ENCODE measurements around the gene FOXN1.
A peak's percentile ranks its signal among the peaks of the same experiment; 100 is the strongest.

The FOXN1 gene

DNA sequence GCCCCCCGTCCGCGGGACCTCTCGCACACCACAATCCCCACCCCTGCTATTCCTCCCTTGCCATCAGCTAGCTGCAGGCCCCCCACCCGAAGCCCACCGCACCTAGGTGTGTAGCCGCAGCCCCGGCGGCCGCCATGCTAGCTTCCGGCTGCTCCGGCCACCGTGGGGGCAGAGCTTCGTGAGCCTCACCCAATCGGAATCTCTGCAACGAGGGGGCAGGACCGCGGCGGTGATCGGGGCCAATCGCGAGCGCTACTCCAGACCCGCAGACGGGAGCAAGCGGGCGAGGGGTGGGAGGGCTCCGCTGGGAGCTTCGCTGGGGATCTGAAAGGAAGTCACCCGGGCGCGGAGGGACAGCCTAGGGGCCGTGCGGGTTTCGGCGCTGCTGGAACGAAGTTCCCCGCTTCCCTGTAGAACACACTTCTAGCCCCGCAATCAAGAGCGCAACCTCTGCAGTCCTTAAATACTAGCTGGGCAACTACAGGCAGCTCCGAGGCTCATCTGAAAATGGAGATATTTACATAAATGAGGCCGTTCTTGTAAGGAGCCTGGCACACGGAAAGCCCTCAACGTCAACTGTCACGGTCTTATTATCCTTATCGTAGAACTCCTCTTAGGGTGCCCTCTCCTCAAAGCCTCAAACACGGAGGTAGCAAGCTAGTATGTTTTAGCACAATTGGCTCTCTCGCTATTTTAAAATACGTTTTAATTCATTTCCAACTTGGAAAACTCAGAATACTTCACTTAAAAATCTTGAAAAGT is 65.4 kb downstream of the FOXN1 start, which contains the start of gene PIGS:
Gene PIGS, minus strand, starts transcription at position 164 of the 762 bp plus-strand sequence. Its CDS starts 28 bp downstream, at position 136.
- Histone ChIP-seq H3K9me3 (ENCODE audit: insufficient read depth, low read depth, low read length) (no peaks in the 10 kb centered on the region), H3K4me3 (ENCODE audit: low read length, poor library complexity, severe bottlenecking) (peak within 1 kb of the TSS; percentile 93), H4K20me1 (ENCODE audit: insufficient read depth, low read length, poor library complexity, severe bottlenecking) (peaks cover 11% of the 10 kb centered on the region), H3K4me1 (ENCODE audit: insufficient read depth, low read length, poor library complexity, severe bottlenecking) (peaks cover 45% of the 10 kb centered on the region), H3K9me2 (replicated peaks; ENCODE audit: low read depth, low read length) (no peaks in the 10 kb centered on the region), H3K27me3 (ENCODE audit: insufficient read depth, low read length, poor library complexity, severe bottlenecking) (no peaks in the 10 kb centered on the region), H3K79me2 (ENCODE audit: insufficient read depth, low read length) (peaks cover 46% of the 10 kb centered on the region), H3K36me3 (ENCODE audit: insufficient read depth, low read length) (no peaks in the 10 kb centered on the region; the same call in 1 of the 2 replicates), H3K4me2 (ENCODE audit: low read depth, low read length, poor library complexity, severe bottlenecking) (peak within 1 kb of the TSS; percentile 85), H3F3A (ENCODE audit: low read depth) (no peaks in the 10 kb centered on the region), H2AFZ (ENCODE audit: low read length) (peak within 1 kb of the TSS; percentile 94), H3K9ac (ENCODE audit: low read depth, low read length, poor library complexity, severe bottlenecking) (peak within 1 kb of the TSS; percentile 84)
- TF ChIP-seq EZH2phosphoT487 (IDR thresholded peaks at IDR 0.05; ENCODE audit: borderline replicate concordance) = no peak
- TF ChIP-seq, protein P1, sequence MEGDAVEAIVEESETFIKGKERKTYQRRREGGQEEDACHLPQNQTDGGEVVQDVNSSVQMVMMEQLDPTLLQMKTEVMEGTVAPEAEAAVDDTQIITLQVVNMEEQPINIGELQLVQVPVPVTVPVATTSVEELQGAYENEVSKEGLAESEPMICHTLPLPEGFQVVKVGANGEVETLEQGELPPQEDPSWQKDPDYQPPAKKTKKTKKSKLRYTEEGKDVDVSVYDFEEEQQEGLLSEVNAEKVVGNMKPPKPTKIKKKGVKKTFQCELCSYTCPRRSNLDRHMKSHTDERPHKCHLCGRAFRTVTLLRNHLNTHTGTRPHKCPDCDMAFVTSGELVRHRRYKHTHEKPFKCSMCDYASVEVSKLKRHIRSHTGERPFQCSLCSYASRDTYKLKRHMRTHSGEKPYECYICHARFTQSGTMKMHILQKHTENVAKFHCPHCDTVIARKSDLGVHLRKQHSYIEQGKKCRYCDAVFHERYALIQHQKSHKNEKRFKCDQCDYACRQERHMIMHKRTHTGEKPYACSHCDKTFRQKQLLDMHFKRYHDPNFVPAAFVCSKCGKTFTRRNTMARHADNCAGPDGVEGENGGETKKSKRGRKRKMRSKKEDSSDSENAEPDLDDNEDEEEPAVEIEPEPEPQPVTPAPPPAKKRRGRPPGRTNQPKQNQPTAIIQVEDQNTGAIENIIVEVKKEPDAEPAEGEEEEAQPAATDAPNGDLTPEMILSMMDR (conservative IDR thresholded peaks at IDR 0.05; ENCODE audit: low read length) = no peak

DNA sequence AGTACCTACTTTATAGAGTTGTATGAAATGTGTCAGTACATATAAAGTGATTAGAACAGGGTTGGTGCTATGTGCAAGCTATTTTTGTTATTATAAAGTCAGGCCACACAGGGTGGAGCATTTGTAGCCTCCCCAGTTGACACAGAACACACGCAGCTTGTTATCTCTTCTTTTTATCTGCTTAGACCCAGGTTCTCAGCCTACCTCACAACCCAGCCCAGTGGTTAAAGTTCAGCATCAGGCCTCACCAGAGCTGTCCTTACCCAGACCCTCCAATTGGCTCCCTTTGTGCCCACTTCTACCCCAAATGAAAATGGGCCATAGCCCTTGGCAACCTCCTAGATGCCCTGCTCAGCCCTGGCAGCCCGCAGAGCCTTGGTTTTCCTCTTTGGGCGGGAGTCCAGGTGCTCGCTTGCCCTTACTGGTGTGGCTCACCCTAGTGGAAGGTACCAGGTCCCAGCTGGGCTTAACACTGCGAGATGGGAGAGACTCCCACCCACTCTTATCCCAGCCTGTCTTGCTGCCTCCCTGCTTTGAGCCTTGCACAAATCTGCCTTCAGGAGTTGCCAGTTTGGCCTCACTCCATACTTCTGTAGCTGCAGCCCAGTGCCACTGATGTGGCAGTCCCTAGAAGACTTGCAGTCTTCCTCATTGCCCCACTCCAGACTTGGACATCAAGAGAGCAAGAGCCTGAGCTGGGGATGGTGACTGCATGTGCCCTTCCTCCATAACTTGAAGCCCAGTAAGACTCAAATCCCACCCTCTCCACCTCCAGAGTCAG is 66.3 kb downstream of the FOXN1 start:
- 0 out of 2 replicates have a peak overlapping the region, but pooled peaks have one; percentile 94 for H2AFZ ChIP-seq (ENCODE audit: low read length)
- H3K79me2 ChIP-seq (ENCODE audit: insufficient read depth, low read length) = peaks cover 37% of the 10 kb centered on the region
- H3K9me2 ChIP-seq (replicated peaks; ENCODE audit: low read depth, low read length) = no peaks in the 10 kb centered on the region
- peak overlapping the region; percentile 93 for H3K4me3 ChIP-seq (ENCODE audit: low read length, poor library complexity, severe bottlenecking)
- H3K36me3 ChIP-seq (ENCODE audit: insufficient read depth, low read length) = peaks cover 6% of the 10 kb centered on the region; the same call in 1 of the 2 replicates
- TF ChIP-seq, protein P1 (conservative IDR thresholded peaks at IDR 0.05; ENCODE audit: low read length) = no peak
- TF ChIP-seq EZH2phosphoT487 (IDR thresholded peaks at IDR 0.05; ENCODE audit: borderline replicate concordance) = no peak
- H3K27me3 ChIP-seq (ENCODE audit: insufficient read depth, low read length, poor library complexity, severe bottlenecking) = no peaks in the 10 kb centered on the region
- H3K9ac ChIP-seq (ENCODE audit: low read depth, low read length, poor library complexity, severe bottlenecking) = peak overlapping the region; percentile 84
- H3K9me3 ChIP-seq (ENCODE audit: insufficient read depth, low read depth, low read length) = no peaks in the 10 kb centered on the region
- H3K4me1 ChIP-seq (ENCODE audit: insufficient read depth, low read length, poor library complexity, severe bottlenecking) = peaks cover 36% of the 10 kb centered on the region
- peak overlapping the region; percentile 80 for H3K4me2 ChIP-seq (ENCODE audit: low read depth, low read length, poor library complexity, severe bottlenecking)
- no peaks in the 10 kb centered on the region for H3F3A ChIP-seq (ENCODE audit: low read depth)
- peaks cover 11% of the 10 kb centered on the region for H4K20me1 ChIP-seq (ENCODE audit: insufficient read depth, low read length, poor library complexity, severe bottlenecking)

DNA sequence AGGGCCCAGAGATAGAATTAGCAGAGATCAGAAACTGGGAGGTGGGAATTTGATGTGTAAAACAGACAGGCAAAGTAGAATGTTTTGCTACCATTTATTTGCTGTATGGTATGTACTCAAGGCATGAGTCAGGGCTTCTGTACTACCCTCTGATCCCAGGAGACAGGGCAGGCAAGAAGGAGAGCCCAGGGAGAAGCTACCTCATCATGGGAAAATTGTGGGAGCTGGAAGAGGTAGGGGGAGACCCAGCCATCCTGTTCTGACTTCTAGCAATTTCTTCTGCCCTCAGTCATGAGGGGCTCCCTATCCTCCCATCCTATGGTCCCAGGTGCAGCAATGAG is 66.9 kb downstream of the FOXN1 start:
- peaks cover 31% of the 10 kb centered on the region for H3K4me1 ChIP-seq (ENCODE audit: insufficient read depth, low read length, poor library complexity, severe bottlenecking)
- no peaks in the 10 kb centered on the region for H3K27me3 ChIP-seq (ENCODE audit: insufficient read depth, low read length, poor library complexity, severe bottlenecking)
- TF ChIP-seq, protein P1 (conservative IDR thresholded peaks at IDR 0.05; ENCODE audit: low read length) = no peak
- no peak for TF ChIP-seq EZH2phosphoT487 (IDR thresholded peaks at IDR 0.05; ENCODE audit: borderline replicate concordance)

More for the DNA sequence above, 66.9 kb downstream of the FOXN1 start:
- Histone ChIP-seq H3K79me2 (ENCODE audit: insufficient read depth, low read length) (peaks cover 31% of the 10 kb centered on the region), H3F3A (ENCODE audit: low read depth) (no peaks in the 10 kb centered on the region), H3K36me3 (ENCODE audit: insufficient read depth, low read length) (peaks cover 12% of the 10 kb centered on the region; the same call in 1 of the 2 replicates), H3K9me3 (ENCODE audit: insufficient read depth, low read depth, low read length) (no peaks in the 10 kb centered on the region), H4K20me1 (ENCODE audit: insufficient read depth, low read length, poor library complexity, severe bottlenecking) (peaks cover 11% of the 10 kb centered on the region), H3K9ac (ENCODE audit: low read depth, low read length, poor library complexity, severe bottlenecking) (no peak overlapping the region), H3K4me3 (ENCODE audit: low read length, poor library complexity, severe bottlenecking) (no peak overlapping the region), H3K9me2 (replicated peaks; ENCODE audit: low read depth, low read length) (no peaks in the 10 kb centered on the region), H2AFZ (ENCODE audit: low read length) (no peak overlapping the region), H3K4me2 (ENCODE audit: low read depth, low read length, poor library complexity, severe bottlenecking) (no peak overlapping the region)

Measured in Loucy (cell line).